ENCODE results near the gene SLC15A4. TPM values are rescaled to one million over a fixed set of nuclear protein-coding genes. Genes with fewer than 3 reads are reported as not detected.

The SLC15A4 gene
- polyA plus RNA-seq, 1 donor = 22.4 TPM

GRCh38 chr12:128794661-128795529, 28.9 kb downstream of the SLC15A4 start:
- no peak for DNase-seq (ENCODE audit: low read depth)

- DNase-seq (ENCODE audit: low read depth) = no peak
These were observed 30.1 kb downstream of the SLC15A4 start for GRCh38 chr12:128793701-128794100.

- DNase-seq (ENCODE audit: low read depth) = no peak
These were observed 30.9 kb downstream of the SLC15A4 start for GRCh38 chr12:128792881-128793280.

GRCh38 chr12:128792398-128792797, 31.4 kb downstream of the SLC15A4 start:
- no peak for DNase-seq (ENCODE audit: low read depth)

- no peak for DNase-seq (ENCODE audit: low read depth)
These were observed 32.1 kb downstream of the SLC15A4 start for GRCh38 chr12:128791395-128792322.

- no peak for DNase-seq (ENCODE audit: low read depth)
These were observed 32.9 kb downstream of the SLC15A4 start for GRCh38 chr12:128790653-128791373.

GRCh38 chr12:128790221-128790620, 33.5 kb downstream of the SLC15A4 start:
- DNase-seq (ENCODE audit: low read depth) = no peak

GRCh38 chr12:128789356-128789929, 34.3 kb downstream of the SLC15A4 start:
- DNase-seq (ENCODE audit: low read depth) = no peak

GRCh38 chr12:128787827-128788226, 35.9 kb downstream of the SLC15A4 start:
- no peak for DNase-seq (ENCODE audit: low read depth)

GRCh38 chr12:128786741-128787391, 36.9 kb downstream of the SLC15A4 start:
- no peak for DNase-seq (ENCODE audit: low read depth)

- no peak for DNase-seq (ENCODE audit: low read depth)
These were observed 39.6 kb downstream of the SLC15A4 start for GRCh38 chr12:128784030-128784760.

- DNase-seq (ENCODE audit: low read depth) = no peak
These were observed 40.6 kb downstream of the SLC15A4 start for GRCh38 chr12:128783129-128783574.

GRCh38 chr12:128779901-128780300, 43.9 kb downstream of the SLC15A4 start:
- no peak for DNase-seq (ENCODE audit: low read depth)

GRCh38 chr12:128772249-128772648, 51.5 kb downstream of the SLC15A4 start:
- no peak for DNase-seq (ENCODE audit: low read depth)

- no peak for DNase-seq (ENCODE audit: low read depth)
These were observed 52.1 kb downstream of the SLC15A4 start for GRCh38 chr12:128771681-128772080.

GRCh38 chr12:128767518-128767917, 56.2 kb downstream of the SLC15A4 start:
- no peak for DNase-seq (ENCODE audit: low read depth)

GRCh38 chr12:128766738-128767501, 56.8 kb downstream of the SLC15A4 start:
- no peak for DNase-seq (ENCODE audit: low read depth)

GRCh38 chr12:128763395-128763794, 60.4 kb downstream of the SLC15A4 start:
- no peak for DNase-seq (ENCODE audit: low read depth)

- no peak for DNase-seq (ENCODE audit: low read depth)
These were observed 62.4 kb downstream of the SLC15A4 start for GRCh38 chr12:128761379-128761790.
